NCI-H2196 (cell line): Measurements from ENCODE around the gene C13orf46.

Experiments
- DNase-seq: peaks from one replicate; lab custom pipeline; 2025; ENCODE audit not compliant: unreplicated experiment; lab: John Stamatoyannopoulos, UW

C13orf46 gene

DNA sequence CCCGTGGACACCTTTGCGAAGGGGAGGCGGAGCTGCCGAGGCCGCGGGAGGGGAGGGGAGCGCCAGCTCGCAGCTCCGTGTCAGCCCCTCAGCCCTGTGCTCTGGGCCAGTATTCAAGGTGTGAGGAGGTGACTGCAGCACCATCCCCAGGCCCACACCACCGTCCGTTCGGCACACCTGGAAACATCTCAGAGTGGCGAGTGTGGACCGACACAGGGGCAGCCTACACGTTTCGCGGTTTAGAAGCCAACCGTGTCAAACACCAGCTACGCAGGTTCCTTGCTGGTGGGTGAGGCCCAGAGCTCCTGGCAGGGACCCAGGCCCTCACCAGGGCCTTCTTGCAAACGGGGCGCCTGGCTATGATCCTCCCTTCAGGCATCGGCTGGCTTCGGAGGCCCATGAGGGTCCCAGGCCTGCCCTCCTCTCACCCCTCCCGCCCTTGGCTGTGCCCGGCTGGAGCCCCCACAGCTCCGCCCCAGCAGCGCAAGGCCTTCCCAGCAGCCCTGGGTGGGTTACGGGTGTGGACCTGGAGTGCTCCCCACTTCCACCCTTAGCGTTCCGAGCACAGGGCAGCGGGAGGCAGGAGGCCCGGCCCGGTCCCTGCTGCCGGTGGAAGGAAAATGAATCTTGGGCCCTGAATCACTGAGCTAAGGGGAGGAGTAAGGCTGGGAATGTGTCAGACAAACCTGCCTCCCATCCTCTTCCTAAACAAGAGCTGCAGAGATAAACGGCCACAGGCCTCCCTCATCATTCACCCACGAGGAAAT lies 1.2 kb downstream of the C13orf46 start:
- no peak for DNase-seq

DNA sequence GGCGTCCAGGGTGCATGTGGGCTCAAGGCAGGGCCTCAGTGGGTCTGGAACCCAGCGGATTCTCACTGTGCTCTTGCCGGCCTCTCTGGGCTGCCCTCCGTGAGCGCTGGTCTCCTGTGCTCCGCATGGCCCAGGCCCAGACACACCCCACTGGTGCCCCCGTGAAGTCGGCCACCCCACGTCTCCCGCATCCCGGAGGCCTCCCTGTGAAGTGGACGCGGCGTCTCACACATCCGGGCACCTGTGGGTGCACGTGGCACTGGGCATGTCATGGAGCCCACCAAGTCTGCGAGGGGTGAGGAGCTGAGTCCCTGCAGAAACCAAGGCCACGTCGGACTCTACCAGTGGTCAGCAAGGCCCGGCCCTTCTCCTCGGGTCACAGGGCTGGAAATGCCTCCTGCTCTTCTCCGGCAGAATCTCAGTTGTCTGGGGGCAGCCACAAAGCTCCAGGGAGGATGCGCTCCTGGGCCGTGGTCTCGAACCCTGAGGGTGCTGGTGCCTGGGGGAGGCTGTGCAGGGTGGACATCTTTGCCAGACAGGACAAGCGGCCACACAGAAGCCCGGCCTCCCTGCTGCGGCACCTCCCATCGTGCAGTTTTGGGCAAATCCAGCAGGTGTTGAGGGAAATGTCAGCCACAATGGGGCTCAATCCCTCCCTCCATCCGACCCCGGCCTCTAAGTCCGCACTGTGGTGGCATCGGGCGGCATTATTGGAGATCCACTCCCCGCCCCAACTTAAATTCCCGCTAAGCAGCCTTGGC lies 2.2 kb downstream of the C13orf46 start:
- DNase-seq = no peak

DNA sequence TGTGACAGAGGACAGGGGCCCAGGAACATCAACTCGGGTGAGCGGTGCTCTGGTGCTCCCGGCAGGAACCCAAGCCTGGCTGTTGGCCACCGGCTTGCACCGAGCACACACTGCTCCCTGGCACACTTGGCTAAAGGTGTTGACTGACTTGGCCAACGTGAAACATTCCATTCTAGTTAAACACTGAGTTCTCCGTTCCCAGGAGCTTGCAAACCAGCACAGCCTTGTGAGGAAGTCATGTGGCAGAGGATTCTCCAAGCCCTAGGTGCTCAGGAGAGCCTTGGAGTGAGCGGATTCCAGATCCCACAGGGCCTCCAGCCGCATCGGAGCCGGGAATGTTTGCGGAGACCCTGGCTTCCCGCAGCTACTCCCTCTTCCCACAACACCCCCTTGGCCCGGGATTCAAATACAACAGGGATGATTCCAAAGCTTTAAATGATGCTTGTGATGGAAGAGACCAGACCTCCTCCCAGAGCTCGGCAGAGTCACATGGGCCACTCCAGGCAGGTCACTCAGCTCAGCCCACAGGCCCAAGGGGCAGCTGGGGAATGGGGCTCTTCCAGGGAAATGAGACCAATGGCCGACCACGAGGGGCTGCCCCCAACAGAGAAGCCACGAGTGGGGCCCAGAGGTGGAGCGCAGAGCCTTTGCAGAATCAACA lies 2.9 kb downstream of the C13orf46 start:
- peak; percentile 56 for DNase-seq

DNA sequence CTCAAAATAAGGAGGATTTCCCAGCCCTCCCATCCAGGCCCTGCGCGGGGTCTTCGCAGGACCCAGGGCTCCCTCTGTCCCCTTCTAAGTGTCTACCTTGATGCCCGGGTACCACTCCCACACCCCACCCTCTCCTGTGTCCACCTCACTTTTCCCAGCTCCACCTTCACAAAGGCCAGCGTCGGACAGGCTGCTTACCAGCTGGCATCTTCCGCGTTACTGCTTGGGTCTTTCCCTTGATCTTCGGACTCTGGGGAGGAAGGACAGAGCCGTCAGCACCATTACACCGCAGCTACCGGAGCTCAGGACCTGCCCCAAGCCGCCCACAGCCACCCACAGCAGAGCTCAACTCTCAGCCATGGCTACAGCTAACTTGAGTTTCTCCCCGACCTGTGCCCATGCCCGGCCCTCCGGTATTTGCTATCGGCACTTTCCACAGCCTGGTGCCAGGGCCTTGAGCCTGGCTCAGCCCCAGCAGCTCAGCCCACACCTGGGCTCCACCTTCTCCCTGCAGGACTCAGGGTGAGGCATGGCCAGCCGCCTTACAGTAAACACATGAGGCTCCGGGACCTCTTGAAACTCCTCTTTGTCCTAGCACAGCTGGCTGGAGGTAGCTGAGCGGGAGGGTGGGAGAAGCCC lies 3.8 kb downstream of the C13orf46 start:
- peak; percentile 53 for DNase-seq

DNA sequence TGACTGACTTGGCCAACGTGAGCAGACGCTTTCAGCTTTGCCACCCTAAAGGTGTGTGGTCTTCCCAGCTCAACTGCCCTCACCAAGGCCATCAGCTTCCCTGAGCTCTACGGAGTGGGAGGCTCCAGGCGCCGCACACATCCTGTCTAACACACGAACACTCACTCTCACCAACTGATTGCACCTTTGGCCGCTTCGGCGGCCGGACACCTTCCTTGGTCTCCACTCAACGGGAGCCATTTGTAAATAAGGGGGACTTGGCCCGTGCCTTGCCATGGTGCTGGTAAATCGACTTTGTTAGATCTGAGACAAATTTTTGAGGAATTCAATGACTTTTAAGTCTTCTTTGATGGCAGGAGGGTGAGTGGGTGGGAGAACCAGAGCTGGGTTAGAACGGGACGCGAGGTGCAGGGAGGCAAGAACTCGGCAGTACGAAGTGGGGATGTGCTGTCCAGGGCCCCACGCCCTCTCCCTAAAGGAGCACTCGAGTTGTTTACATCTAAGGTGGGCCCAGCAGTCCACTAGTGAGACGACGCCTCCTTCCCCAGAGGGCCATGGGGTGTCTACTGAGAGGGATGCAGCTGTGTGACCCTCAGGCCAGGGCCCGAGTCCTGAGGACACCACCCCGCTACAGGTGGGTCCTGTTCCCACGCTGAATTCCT lies 4.4 kb downstream of the C13orf46 start:
- DNase-seq = no peak

DNA sequence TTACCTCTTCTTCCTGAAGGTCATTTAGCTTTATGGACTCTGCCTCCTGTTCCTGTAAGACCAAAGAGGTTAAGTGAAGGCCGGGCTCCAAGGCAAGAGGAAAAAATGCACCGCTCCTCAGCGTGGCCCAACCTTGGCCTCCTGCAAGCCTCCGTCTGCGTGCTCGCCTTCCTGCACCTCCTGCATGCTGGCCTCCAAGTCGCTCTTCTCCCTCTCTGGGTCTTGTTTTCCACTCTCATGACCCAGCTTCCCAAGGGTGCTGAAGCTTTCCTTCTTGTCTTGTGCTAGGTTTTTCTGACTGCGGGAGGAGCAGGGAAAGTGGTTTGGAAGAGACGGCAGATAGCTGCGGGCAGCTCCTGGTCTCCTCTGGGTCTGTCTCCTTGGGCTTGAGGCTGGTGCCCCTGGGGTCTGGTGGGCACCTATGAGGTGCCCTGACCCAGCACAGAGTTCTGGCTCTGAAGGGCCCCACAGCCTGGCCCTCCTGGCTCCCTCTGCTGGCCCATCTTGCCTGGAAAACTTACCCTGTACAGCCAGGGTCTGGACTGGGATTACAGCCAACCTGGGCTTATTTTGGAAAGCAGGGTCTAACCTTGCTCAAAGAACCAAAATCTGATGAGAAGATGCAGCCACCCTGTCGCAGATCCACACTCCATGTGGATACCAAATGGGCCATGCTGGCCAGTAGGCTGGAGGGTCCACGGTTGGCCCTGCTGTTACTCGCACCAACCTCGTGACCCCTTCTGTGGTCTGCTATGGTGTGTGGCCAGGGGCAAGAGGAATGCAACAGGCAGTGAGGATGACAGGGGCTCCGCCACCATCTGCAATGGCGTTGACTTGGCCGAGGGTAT lies 5.2 kb downstream of the C13orf46 start:
- no peak for DNase-seq

DNA sequence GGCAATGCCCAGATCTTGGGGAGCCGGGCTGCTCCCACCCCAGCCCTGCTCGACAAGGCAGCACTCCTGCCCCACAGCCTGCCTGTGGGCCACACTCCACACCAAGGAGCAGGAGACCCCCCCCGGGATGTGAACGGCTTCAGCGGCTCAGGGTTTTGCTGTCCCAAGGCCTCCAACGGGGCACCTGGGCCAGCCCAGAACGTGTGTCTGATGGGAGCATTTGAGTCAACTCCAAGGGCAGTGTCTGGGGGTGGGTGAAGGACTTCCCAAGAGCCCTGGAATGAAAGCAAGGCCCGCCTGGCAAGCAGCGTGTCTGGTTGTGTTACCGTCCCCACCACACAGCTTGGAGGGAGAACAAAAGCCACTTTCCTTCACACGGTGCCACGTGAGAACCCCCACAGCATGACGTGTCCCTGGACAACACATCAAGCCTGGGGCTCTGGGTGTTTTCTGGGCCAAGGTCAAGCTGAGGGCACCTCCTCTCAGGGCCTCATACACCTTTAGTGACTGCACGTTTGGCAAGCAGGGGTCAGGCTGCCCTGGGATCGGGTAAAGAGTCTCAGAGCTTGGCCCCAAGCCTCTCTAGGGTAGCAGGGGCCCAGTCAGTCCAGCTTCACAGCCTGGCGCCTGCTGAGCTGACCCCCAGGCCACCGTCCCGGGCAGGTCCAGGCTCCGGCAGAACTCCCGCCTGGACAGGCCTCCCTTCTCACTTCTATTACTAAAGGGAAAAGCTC lies 6.0 kb downstream of the C13orf46 start:
- DNase-seq = no peak

DNA sequence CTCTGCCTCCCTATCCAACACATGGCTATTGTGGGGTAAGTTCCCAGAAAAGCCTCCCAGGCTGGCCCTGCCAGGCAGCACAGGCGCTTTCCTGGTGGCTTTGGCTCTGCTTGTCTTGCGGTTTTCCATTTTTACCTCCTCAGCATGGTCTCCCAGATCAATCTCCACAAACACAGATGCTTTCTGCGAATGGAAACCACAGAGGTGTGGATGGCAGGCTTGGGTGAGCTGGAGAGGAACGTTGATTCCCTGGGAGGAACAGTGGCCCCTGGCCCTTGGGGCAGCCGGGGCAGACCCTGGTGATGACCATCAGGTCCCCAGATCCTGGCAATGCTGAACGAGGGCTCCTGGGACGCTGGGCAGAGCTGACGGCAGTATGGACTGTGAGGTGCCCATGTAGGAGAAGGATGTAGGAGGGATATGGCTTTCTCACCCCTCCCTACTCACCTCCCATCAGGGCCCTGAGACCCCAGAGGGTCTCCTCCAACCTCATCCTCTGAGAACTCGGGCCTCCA lies 6.6 kb downstream of the C13orf46 start:
- no peak for DNase-seq

DNA sequence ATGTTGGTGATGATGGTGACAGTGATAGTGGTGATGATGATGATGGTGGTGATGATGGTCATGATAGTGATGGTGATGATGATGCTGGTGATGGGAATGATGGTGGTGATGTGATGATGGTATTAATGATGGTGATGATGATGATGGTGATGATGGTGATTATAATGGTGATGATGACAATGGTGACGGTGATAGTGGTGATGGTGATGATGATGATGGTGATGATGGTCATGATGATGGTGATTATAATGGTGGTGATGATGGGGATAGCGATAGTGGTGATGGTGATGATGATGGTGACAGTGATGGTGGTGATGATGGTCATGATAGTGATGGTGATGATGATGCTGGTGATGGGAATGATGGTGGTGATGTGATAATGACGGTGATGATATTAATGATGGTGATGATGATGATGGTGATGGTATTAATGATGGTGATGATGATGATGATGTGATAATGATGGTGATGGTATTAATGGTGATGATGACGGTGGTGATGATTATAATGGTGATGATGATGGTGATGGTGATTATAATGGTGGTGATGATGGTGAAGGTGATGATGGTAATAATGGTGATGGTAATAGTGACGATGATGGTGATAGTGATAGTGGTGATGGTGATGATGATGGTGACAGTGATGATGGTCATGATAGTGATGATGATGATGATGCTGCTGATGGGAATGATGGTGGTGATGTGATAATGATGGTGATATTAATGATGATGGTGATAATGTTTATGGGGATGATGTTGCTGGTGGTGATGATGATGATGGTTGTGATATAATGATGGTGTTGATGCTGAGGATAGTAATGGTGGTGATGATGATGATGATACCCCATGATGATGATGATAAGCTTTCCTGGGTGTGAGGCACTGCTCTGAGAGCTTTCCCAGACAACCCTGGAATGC lies 7.7 kb downstream of the C13orf46 start:
- DNase-seq = no peak

DNA sequence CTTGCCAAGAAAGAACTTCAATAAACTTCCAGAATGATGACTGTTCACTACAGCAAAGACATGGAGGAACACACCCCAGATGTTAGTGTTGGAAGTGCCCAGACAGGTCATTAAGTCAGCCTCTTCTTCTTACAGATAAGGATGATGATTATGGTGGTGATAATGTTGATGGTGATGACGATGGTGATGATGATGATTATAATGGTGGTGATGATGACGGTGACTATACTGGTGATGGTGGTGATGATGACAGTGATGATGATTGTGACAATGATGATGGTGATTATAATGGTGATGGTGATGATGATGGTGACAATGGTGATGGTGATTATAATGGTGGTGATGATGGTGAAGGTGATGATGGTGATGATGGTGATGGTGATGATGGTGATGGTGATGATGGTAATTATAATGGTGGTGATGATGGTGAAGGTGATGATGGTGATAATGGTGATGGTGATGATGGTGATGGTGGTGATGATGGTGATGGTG lies 8.4 kb downstream of the C13orf46 start:
- DNase-seq = no peak

DNA sequence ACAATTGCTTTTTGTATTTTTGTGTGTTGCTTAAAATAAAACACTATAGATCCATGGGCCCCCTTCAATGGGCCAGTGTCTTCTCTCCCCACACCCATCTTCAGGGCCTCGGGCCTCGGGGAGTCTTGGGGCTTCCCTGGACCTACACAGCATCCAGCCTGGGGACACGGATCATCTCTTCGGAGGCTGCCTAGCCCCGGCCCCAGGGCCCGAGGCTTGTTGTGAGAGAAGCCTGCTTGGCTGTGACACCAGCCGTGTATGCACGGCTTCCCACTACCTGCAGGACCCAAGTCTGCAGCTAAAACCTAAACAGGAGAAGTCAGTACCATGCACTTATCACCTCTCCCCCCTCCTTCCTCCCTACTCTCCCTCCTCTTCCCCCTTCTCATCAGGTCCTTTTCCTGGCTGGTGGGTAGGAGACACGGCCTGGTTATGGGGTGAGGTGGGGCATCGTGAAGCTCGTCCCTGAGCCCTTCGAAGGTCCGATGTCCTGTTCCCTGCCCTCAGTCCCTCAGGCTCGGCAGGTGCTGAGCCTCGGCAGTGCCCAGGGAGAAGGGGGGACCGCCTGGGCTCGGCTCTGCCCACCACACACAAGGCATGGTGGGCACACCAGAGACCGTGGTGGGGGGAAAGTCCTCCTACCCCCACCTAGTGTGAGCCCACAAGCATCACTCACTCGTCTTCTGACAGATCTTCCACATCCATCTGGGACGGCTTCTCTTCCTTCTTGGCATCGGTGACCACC lies 9.5 kb downstream of the C13orf46 start:
- no peak for DNase-seq

DNA sequence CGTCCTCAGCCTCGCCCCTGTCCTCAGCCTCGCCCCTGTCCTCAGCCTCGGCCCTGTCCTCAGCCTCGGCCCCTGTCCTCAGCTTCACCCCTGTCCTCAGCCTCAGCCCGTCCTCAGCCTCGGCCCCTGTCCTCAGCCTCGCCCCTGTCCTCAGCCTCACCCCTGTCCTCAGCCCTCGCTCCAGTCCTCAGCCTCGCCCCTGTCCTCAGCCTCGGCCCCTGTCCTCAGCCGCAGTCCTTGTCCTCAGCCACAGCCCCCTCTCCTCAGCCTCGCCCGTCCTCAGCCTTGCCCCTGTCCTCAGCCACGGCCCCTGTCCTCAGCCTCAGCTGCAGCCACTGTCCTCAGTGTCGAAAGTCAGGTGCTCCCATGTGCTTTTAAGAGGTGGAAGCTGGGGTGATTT lies 10.5 kb downstream of the C13orf46 start:
- no peak for DNase-seq

DNA sequence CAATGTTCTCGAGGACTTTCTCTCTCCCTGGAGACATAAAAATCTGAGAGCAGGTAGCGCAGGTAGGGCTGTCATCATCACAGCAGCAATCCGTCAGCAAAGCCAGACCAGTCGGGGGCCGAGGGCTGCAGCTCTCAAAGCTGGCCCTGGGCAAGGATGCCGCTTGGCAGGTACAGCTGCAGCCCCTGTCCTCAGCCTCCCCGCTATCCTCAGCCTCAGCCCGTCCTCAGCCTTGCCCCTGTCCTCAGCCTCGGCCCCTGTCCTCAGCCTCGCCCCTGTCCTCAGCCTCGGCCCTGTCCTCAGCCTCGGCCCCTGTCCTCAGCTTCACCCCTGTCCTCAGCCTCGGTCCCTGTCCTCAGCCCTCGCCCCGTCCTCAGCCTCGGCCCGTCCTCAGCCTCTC lies 10.9 kb downstream of the C13orf46 start:
- DNase-seq = no peak

DNA sequence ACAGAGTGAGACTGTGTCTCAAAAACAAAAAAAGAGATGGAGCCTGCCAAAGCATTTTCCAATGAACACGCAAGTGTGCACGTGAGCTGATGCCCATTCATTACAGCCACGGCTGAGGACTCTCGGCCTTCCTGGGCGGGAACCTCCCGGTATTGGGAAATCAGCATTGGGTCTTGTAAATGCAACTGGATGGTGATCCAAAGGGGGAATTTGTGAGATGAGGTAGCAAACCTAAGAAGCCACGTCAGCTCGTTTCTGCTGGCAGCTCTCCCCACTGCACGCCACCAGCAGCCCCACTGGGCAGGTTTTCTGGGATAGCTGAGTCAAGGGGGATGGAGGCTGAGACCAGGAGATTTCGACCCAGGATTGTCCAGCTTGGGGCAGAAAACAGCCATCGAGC lies 11.5 kb downstream of the C13orf46 start:
- DNase-seq = no peak

DNA sequence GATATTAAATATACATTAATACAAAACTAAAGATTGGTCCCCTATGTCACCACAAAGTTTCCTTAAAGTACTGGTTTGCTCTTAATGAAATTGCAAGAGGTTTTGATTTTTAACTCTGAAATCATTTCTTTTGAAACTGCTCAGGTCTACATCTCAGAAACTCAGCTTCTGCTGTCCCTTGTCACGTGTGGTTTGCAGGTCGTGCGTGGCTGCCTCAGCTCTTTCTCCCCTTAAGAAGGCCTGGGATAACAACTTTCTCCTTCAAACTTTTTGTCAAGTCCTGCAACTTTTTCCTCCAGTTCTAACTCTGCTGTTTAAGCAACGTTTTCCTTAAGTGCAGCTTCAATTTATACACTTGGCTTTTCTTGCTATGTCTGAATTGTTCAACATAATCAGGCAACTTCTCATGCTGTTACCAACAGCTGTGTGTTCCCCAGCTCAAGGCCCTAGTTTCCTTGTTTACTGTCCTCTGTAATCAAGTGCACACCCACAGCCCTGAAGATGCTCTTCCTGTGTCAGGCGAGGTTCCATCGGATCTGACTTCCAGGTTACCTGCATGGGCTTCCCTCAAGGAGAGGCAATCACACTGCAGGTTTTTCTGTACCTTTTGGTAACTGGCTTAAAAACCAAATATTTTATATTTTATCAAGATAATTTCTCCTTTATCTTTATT lies 13.5 kb downstream of the C13orf46 start:
- no peak for DNase-seq

DNA sequence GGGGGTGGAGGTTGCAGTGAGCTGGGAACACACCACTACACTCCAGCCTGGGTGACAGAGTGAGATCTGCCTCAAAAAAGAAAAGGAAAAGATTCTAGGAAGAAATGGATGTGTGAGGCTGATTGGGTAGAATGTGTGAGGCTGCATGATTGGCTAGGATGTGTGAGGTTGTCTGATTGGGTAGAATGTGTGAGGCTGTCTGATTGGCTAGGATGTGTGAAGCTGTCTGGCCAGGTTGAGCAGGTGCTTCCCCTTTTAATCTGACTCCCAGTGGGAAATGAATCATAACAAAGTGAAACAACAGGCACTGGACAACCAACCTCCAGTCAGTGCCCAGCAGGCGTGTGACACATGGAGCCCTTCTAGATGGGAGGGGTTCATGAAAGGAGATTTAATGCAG lies 14.7 kb downstream of the C13orf46 start:
- DNase-seq = no peak

DNA sequence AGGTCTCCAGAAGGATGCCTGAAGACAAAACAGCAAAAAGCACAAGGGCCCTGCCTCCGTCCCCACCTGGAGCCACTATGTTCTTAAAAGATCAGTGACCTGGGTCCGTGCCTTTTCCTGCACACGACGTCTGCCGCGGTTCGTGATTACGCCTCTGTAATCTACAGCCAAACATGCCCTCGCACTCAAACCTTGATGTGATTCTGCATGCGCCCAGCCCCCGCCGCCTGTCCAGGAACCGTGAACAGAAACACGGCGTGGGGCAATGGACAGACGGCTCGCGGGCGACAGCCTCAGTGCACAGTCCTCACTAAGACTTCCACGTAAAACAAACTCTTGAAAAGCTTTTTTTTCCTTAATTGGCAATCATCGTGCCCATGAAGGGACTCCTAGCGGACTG lies 15.5 kb downstream of the C13orf46 start:
- DNase-seq = no peak
